ENCODE data around the gene ZNF750.
A peak's percentile ranks its signal among the peaks of the same experiment; 100 is the strongest.
"Not testable (repeated sequence)": the region's sequence is repeated elsewhere in the genome, so short reads cannot be mapped to it uniquely, and the experiment has no call there.

ZNF750 gene

DNA sequence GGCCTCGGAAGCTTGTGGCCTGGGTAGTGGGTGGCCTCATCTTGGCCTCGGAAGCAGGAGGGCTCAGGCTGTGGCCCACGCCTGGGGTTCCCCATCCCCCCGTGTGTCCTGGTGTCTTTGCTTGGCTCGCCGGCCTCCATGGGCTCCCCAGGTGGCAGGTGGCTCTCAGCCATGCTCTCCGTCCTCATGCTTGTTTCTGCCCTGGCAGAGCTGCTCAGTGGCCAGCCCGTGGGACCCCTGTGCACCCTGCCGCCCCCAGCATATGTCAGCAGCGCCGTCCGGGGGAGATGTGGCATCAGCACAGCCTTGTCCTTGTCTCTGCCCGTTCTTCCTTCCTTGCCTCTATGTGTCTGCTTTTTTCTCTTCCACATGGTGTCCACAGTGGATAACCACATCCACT lies 49.4 kb downstream of the ZNF750 start:
- no peak for DNase-seq

- no peak for DNase-seq
Observed at GRCh38 chr17:82789806-82790205, 50.0 kb downstream of the ZNF750 start.

DNA sequence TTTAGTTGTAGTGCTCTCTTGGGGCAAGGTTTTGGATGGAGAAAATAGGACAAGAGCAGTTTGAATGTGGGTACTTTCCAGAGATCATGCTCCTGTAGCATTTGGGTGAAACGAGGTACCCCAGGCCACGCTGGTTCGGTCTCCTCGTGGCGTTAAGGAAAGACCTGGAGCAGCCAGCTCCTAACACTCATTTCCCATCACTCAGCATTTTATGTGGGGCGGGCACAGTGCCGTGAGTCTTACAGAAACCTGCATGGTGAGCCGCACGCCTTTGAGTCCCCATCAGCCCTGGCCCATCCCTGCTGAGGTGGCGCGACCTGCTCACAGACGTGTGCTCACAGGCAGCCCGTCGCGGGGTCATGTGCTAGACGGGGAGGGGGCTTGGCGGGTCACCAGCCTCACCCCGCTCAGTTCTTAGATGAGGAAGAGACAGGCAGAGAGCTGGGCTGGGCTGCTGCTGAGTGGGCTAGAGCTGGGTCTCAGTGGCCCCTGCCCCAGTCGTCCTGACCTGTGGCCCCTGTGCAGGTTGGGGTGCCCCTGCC lies 50.7 kb downstream of the ZNF750 start:
- no peak for DNase-seq

- no peak for DNase-seq
Observed at GRCh38 chr17:82788206-82789001, 51.4 kb downstream of the ZNF750 start.

DNA sequence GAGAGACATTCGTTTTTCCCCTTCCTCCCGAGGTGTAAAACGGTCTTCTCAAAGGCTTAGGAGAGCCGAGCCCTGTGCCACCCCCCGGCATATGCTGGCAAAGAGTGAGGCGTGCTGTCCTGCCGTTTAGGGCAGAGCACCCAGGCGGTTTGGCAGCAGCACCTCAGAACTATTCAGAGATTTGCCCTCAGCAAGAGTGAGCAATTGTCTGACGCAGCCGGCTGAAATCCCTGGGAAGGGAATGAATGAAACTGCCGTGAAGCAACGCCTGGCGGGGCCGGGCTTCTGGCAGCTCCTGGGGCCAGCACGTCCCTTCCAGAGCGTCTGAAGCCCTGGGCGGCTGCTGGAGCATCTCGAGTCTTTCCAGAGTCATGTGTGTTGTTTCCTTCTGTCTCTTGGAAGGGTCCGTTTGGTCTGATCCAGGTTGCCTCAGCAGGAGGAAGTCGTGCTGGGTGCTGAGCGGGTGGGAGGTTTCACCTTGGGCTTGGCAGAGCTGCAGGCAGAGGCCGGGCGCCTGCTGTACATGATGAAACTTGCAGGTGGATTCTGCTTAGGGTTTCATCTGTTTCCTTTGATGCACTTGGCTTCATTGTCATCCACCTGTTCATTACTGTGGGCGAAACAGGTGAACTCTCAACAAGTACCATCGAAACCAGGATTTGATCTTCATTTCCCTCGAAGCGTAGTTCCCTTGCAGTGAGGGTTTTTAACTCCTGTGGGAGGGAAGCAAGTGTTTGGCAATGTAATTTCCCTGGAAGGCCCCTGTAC lies 52.6 kb downstream of the ZNF750 start:
- DNase-seq: no peak

GRCh38 chr17:82786427-82786826 lies 53.4 kb downstream of the ZNF750 start:
- no peak for DNase-seq

DNA sequence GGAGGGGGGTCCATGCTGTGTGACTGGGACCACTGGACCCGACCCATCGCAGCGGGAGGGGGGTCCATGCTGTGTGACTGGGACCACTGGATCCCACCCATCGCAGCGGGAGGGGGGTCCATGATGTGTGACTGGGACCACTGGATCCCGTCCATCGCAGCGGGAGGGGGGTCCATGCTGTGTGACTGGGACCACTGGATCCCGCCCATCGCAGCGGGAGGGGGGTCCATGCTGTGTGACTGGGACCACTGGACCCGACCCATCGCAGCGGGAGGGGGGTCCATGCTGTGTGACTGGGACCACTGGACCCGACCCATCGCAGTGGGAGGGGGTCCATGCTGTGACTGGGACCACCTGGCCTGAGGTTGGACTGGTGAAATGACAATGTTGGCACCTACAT lies 54.2 kb downstream of the ZNF750 start:
- not testable (repeated sequence) for DNase-seq

DNA sequence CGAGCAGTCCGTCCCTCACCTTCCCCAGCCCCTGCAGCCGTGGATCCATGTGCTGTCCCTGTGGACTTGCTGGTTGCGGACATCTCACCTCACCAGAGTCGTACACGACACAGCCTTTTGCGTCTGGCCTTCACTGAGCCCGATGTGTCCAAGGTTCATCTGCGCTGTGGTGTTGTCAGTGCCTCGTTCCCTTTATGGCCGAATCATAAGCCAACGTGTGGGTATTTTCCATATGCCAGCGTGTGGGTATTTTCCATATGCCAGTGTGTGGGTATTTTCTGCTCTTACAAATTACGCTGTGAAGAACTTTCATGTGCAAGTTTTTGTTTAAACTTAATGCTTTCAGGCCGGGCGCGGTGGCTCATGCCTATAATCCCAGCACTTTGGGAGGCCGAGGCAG lies 56.3 kb downstream of the ZNF750 start:
- DNase-seq: no peak

- no peak for DNase-seq
Observed at GRCh38 chr17:82782657-82783207, 57.1 kb downstream of the ZNF750 start.

DNA sequence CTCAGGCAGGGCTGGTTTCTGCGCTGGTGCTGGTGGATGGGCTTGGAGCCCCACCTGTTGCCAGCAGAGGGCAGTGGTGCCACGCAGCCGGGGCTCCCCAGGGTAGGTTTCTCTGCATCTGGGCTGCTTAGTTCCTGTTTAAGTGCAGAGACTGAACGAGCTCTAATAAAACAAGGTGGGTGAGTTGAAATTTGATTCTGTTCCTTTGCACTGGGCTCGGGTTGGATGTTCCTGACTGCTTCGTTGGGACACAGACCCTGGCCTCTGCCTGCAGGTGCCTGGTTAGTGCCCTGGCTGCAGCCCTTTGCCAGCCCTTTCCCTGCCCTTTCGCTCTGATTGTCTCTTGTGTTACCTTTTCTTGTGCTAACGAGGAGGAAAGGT lies 57.9 kb downstream of the ZNF750 start:
- peak; percentile 75 for DNase-seq

- DNase-seq: no peak
Observed at GRCh38 chr17:82780971-82781893, 58.6 kb downstream of the ZNF750 start.

DNA sequence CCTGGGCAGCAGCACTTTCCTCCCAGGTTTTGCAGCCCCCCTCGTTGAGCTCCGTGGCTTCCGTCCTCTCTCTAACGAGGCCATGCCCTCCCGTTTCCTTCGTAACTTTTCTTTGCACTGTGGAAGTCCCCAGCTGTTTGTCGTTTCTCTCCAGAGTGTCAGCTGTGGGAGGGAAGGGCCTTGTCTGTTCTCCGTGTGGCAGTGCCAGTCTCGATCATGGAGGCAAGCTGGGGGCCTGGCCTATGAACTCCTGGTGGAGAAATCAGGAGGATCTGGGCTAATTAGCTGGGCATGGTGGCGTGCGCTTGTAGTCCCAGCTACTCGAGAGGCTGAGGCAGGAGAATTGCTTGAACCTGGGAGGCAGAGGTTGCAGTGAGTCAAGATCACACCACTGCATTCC lies 59.6 kb downstream of the ZNF750 start:
- DNase-seq: no peak

DNA sequence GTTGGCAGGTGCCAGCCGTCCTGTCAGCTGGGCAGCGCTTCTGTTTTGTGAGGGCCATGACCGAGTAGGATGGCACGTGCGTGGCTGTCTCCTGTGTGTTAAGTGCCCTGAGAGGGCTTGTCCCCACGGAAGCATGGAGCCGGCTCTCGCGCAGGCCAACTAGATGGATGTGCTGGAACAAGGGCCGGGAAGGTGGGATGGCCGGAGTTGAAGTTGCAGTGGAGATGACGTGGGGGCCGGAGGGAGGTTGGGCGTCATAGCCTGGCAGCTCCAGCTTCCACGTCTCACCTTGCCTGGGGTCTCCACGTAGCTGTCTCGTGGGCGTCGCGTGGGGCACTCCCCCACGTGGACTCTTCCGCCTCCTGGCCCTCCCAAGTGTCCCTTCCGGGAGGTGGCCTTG lies 60.3 kb downstream of the ZNF750 start:
- DNase-seq: no peak
